AG09319 (cell line): ENCODE measurements around the gene FPR2.
A peak's percentile ranks its signal among the peaks of the same experiment; 100 is the strongest.

ENCODE experiments used
- DNase-seq: peaks from one replicate; pipeline ENCODE4 v3.0.0-alpha.2; 2010; ENCODE audit warnings: low read depth; ENCODE audit errors: extremely low read depth
- CTCF ChIP-seq: IDR thresholded peaks from 2 replicates; pipeline ENCODE4 v1.5.1; 2011; ENCODE audit warnings: low read depth, mild to moderate bottlenecking, inconsistent platforms, low read length, moderate library complexity

The FPR2 gene

GRCh38 chr19:51808333-51808986, 47.5 kb downstream of the FPR2 start:
- peak; percentile 8 for DNase-seq
- peak; percentile 22 for TF ChIP-seq CTCF

- no peak for TF ChIP-seq CTCF
- no peak for DNase-seq
These were observed 48.8 kb downstream of the FPR2 start for GRCh38 chr19:51809787-51810186.

DNA sequence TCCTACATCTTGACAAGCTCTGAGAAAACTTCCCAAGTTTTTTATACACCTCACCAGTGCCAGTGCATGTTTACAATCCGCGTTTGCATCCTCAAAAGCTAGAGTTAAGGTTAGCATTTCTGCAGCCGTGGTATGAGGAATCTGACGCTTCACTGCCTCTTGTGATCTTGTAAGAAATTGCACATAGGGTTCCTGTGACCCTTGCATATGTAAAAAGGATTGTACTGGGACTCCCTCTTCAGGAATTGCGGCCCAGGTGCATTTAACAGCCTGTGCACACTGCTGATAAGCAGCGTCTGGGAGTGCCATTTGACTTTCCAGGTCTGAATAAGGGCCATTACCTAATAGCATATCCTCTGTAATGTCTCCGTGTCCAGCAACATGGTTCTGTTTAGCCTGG, 49.2 kb downstream of the FPR2 start:
- no peak for DNase-seq
- TF ChIP-seq CTCF = no peak

DNA sequence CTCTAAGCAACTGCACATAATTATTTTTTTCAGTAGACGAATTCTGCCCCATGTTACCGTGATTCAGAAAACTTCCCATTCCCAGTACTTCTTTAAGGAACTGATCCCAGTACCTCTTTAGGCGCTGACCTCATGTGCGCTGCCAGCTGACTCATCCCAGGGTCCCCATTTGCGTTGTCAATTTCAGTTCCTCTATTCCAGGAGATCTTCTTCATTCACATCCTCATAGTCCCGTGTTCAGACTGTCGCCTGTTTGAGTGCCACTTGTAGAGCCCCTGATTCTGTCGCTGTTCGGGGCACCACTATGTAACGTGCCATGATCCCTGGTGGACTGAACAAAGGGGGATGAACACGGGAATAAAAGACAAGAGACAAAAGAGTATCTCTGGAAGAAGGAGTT, 50.4 kb downstream of the FPR2 start:
- DNase-seq = no peak
- no peak for TF ChIP-seq CTCF

- TF ChIP-seq CTCF = no peak
- no peak for DNase-seq
These were observed 54.1 kb downstream of the FPR2 start for GRCh38 chr19:51815043-51815442.

DNA sequence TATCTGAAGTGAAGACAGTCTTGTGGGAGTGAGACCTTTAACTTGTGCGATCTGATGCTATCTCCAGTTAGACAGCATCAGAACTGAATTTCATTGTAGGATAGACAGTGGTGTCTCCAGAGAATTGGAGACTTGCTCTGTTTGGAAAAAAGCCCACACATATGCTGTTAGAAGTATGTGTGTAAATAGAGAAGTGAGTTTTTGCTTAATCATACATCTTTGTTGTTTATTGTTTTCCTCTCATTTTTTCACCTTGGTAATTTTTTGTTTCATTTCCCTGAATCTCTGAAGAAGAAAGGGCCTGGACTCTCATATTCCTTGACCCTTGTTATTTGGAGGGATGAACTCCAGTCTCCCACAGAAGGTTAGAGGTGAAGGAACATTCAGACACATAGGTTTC, 55.7 kb downstream of the FPR2 start:
- no peak for TF ChIP-seq CTCF
- no peak for DNase-seq

DNA sequence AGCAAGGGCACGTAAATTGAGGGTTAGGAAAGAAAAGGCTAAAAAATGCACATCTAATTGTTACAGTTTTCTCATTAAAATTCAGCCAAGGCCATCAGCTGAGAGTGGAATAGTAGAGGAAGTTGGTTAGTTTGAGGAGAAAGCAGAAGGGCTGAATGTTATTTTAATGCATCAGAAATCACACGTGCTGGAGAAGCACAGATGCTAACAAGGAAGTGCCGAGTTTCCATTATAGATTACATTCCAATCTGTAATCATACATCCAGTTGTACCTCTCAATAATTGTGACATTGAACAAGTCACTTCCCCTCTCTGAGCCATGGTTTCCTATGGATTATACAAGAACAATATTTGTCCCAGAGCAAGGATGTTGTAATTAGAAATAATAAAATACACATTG, 59.0 kb downstream of the FPR2 start:
- DNase-seq = no peak
- no peak for TF ChIP-seq CTCF
